CD4-positive, alpha-beta T cell treated with Interferon alpha-2 for 1 hour (primary cell): ENCODE data around the gene KIF5C.

Experiments
- DNase-seq, 2 donors: peaks; one replicate each; pipeline ENCODE4 v3.0.0-alpha.2; 2020 to 2022

Gene KIF5C

GRCh38 chr2:148888003-148888501 lies 13.0 kb downstream of the KIF5C start:
- no peak for DNase-seq

DNA sequence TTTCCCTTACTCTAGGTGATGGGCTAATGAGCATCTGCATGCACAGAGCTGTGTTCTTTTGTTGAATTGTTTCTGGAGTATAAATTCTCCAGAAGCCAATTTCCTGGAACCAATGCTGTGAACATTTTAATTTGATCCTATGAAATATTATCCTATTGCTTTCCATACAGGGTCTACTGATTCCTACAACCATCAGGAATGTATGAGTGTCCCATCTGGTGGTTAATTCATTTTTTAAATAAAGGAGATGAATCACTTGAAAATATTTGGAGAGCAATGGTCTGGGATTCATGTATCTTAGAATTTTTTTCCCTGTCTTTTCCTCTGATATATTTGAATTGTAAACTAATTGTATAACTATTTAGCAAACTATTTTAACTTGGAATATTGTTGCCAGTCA lies 14.0 kb downstream of the KIF5C start:
- no peak for DNase-seq

- no peak for DNase-seq
Observed at GRCh38 chr2:148893906-148894305, 18.9 kb downstream of the KIF5C start.

DNA sequence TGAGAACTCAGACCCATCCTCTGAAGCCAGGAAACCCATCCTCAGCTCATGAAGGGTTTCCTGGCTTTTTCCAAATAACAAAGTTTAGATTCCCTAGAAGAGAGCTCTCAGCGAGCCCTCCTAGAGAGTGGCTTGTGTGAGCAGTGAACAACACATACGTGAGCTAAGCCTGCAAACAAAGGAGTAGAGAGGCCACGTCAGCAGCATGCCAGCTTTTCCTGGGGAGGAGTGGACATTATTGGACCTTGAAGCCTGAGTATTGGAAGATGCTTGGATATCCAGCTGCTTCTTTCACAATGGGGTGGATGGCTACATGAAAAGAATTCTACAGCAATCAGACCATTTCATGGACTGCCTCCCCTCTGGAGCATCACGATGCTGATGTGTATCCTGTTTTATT lies 21.1 kb downstream of the KIF5C start:
- DNase-seq: no peak

- no peak for DNase-seq
Observed at GRCh38 chr2:148899638-148900318, 24.8 kb downstream of the KIF5C start.

GRCh38 chr2:148900350-148900837 lies 25.4 kb downstream of the KIF5C start:
- DNase-seq: no peak

DNA sequence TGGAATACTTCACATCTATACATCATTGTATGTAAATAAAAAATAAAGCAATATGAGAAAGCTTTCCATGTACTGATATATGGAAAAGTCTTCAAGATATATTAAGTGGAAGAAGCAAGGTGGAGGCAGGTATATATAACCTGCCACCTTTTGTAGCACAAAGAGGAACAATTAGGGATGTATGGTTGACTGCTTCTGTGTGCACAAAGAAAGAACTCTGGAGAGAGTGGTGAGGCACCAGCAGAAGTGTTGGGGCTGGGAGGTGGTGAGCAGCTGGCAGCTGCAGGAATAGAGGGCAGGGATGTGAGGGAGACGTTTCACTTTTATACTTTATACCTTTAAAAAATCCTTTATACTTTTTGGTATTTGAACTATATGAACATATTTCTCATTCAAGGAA lies 26.1 kb downstream of the KIF5C start:
- DNase-seq: no peak

DNA sequence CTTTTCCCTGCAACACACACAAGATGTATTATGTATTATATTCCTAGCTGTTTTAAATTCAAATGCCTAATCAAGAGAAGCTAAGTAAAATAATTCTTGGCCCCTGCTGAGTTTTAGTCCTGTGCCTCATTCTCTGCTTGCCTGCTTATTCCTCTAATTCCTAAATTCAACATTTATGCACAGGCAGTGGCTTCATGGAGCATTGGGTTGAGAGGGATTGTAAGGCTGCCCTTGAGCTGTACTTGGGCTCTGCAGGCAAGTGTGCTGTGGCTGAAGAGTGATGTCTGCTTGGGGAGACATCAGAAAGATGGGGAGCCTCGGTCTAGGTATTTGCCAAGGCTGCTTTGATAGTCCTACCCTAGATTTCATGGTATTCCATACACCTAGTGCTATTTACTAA lies 27.8 kb downstream of the KIF5C start:
- no peak for DNase-seq

DNA sequence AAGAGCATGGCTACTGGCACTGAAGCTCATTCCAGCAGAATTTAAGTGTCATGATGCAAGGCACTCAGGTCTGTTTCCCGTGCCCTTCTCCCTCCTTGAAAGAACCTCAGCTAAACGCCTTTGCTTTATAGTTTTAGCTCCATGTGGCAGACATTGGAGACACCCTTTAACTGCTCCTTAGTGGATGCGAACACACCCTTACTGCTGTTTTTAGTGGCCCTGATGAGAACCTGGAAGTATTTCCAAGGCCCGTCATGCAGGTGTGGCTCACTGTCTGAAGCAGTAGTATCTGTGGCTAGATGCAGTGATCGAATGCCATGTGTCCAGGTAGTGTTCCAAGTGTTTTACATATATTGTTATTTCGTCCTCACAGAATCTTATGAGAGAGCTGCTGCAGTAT lies 28.3 kb downstream of the KIF5C start:
- DNase-seq: no peak

DNA sequence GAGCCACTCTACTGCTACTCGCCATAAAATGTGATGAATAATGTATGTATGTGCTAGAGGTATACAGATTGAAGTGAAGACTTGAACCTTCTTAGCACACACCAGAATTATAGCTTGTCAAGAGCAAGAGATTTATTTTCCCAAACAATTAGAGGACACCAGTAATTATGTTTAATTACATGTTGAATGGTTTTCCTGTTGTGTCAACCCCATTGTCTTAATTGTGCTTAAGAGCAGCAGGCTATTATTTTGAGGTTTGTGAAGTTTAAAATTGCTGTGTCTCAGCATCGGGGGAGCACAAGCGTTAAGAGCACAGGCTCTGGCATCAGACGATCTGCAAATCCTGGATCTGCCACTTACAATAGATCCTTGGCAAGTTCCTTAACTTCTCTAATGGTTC lies 29.0 kb downstream of the KIF5C start:
- no peak for DNase-seq

- no peak for DNase-seq
Observed at GRCh38 chr2:148906124-148906523, 31.1 kb downstream of the KIF5C start.

GRCh38 chr2:148907085-148907785 lies 32.2 kb downstream of the KIF5C start:
- DNase-seq: no peak

GRCh38 chr2:148909114-148909513 lies 34.1 kb downstream of the KIF5C start:
- DNase-seq: no peak

DNA sequence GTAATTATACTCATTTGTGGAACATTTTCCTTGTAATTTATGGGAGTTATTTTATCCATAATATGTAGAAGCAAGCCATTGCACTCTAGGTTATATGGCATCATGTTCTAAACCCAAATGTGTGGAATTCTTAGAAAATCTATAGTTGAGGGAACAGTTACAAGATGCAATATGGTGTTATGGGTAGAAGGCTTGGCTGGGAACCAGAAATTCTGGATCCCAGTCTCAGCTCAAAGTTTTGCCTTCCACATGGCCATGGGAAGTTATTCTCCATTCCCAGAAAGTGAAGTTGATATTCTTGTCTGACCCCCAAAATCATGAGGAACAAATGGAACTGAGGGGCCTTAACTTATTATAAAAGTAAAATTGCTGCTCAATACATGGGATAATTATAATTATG lies 38.0 kb downstream of the KIF5C start:
- DNase-seq: no peak

DNA sequence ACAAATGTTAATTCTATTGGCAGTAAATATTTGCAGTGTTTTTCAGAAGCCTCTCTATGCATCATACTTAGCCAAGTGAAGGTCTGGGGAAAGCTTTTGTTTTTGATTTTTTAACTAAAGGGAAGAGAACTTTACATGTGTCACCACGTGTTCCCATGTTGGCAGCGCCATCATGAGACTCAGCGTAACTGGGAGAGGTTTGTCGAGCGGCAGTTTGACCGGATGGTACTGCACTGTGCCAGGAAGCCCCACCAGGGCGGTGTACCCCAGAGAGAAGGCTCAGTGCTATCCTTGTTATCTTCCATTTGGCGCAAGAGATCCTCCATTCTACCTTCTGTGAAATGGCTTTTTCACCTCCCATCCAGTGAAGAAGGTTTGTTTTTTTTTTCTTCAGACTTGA lies 38.5 kb downstream of the KIF5C start:
- DNase-seq: no peak

DNA sequence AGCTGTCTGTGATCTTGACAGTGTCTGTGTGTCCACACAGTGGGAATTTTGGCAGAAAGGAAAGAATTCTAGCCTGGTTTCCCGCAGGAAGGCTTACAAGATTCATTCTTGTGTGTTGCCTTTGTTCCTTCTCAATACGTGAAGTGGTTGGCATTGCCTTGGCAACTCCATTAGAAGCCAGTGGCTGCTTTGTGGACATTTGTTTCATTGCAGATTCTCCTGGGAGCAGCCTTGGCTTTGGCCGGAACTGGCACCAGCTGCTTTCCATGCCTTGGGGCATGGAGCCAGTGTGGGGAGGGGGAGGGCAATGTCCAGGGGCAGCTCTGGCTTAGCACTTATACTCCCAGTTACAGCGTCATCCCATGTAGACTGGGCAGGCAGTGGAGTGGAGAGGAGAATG lies 39.4 kb downstream of the KIF5C start:
- no peak for DNase-seq

DNA sequence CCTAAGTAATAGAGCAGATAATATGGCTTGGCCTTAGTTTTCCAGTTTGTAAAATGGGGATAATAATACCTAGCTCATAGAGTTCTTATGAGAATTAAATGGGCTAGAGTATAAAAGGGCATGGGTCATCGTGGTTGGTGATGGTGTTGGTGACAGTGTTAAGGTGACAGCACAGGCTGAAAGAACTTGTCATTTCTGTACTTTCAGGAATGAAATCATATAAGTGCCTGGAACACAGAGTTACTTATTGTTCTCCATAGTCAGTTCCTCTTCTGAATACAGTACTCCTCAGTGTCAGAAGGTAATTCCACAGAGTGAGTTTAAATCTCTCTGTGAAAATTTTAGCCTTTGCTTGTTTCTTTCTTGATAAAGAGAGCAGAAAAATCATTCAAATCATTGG lies 42.4 kb downstream of the KIF5C start:
- DNase-seq: no peak

DNA sequence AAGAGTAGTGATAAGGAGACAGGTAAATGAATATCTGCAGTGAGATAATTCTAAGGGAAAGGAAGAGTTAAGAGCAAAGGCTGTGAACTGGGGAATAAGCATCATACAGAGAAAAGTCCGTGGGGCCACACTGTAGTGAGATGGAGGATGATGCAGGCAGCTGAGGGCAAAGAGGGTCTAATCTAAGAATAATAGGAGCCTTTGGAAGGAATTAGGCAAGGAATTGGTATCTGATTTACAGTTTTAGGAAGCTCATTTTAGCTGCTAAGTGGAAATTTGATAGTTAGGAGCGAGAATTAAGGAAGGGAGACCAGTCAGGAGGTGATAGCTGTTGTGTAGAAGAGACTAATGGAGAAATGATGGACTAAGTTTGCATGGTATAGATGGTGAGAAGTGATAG lies 43.5 kb downstream of the KIF5C start:
- DNase-seq: no peak

DNA sequence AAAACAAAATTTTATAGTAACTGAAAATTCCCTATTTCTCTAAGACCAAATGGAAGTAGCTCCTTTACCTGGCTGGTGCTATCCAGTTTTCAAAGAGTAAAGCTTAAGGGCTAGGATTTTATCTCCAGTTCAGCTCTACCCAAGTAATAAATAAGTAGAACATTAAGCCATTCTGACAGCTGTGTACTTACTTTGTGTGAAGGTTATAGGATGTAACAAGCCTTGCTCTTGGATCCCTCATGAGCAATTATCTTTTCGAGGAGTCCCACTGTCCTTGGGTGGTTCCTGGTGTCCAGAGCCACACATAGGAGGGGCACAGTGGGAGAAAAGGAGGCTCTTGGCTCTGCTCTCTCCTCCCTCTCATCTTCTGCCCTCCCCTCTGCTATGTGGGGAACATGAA lies 45.5 kb downstream of the KIF5C start:
- no peak for DNase-seq

DNA sequence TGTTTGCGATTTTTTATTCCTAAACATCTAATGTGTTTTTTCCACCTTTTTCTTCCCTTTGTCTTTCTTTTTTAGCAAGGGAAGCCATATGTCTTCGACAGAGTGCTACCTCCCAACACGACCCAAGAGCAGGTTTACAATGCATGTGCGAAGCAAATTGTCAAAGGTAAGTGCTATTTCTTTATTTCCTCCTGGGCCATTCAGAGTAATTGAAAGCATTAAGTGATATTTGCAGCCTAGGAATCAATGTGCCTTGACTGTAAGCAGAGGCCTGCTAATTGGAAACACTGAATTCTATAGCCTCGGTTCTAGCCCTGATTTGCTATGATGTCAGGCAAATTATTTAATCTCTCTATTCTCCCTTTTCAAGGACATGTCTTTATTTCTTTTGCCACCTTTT lies 47.0 kb downstream of the KIF5C start:
- no peak for DNase-seq

DNA sequence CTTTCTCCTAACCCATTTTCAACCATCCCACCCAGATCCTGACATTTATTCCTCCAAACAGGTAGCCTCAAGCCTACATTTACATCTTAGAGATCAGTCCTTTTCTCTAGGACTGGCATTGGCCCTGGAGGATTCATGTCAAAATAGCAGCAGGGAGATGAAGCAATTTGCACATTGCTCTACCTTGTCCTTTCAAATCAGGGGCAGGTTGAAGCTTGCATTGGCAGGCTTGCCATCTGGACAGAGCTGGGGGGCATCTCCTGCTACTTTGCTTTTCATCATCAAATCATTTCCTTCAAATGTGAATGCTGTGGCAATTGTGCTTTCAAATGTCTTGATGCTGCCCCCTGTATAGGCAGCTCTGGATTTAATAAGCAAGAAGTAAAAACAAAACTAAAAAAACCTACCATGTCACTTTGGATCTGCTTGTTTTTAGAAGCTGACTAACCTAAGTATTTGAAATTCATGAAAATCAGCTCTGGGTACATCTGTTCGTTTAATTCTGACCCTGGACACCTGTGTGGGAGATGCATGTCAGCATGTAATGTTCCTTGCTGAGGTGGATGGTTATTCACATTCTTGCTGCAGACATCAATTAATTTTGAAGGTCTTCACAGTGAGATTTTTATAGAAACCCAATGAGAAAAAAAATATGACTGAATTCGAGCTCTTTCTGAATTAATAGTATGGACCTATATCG lies 47.9 kb downstream of the KIF5C start:
- no peak for DNase-seq

DNA sequence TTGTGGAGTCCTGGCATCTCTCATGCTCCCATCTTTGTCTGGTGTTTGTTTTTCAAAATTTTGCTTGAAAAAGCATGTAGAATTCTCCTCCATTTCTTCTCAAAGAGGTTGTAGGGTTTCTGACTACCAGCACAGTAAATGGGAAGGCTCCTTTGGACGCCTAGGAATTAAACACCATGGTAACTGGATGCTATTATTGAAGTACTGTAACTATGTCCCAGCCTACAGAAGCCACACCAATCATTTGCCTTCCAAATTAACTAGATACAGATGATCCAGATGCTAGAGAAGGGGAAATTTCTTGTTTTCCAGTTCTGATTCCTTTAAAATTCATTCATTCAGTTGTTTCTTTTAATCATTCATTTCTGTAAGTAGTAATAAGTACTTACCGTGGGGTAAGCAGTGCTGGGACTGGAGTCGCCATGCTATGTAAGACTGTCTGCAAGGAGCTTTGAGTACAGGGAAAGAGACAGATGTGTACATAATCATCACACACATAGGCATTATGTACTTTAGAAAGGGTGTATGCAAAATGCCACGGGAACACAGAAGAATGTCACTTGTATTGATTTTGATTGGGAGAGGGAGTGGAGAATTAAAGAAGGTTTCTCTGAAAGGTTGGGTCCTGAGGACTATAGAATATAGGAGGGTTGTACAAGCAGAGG lies 49.6 kb downstream of the KIF5C start:
- no peak for DNase-seq

DNA sequence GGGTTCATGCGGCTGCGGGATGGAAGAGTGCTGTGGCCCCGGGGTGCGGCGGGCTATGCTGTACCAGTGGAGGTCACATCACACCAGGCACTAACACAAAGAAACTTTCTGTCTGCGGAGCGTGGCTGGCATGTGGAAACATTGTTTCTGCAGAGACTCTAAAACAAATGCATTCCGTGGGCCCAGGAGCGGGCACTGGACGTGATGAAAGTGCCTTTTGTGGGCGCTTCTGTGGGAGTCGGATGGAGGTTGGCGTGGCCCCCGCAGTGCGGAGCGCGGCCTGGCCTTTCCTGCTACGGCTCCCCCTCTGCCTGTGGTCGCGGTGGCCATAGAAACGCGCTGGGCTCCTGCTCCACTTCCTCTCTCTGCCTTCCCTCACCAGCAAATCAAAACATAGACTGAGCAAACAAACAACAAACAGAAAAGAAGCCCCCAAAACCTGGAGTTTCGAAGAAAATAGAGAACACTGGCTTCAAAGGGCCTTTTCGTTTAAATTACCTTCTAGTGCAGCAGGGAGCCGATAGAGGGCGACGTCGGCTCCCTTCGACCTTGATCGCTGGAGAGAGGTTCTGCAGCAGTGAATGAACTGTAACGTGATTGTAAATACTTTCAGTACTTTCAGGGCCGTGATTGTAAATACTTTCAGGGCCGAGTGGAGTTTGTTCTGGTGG lies 51.4 kb downstream of the KIF5C start:
- DNase-seq: peak; percentile 47 to 60
